ENCODE data around the gene PSME2. TPM values are rescaled to one million over a fixed set of nuclear protein-coding genes. Genes with fewer than 3 reads are reported as not detected.
A peak's percentile ranks its signal among the peaks of the same experiment; 100 is the strongest.

Gene PSME2
- total RNA-seq, 4 donors from 2014 or later: 39.3 to 75.2 (median 47.0) TPM

DNA sequence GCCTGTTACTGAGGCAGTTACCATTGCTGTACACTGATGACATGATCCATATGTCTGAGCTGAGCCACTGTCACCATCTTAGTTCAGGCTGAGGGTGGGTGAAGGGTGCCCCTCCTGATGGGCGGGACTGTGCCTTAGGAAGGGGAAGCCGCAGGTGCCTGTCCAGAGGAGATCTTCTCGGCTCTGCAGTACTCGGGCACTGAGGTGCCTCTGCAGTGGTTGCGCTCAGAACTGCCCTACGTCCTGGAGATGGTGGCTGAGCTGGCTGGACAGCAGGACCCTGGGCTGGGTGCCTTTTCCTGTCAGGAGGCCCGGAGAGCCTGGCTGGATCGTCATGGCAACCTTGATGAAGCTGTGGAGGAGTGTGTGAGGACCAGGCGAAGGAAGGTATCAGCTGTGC is 4.6 kb upstream of the PSME2 start:
- no peak for DNase-seq (ENCODE audit: low spot score in 2 of 2)
- H3K27ac ChIP-seq: no peak overlapping the region
- no peaks in the 10 kb centered on the region for H3K27me3 ChIP-seq
- peaks cover 62% of the 10 kb centered on the region for H3K36me3 ChIP-seq
- H3K9me3 ChIP-seq: no peaks in the 10 kb centered on the region
- H3K4me3 ChIP-seq: no peak overlapping the region
- TF ChIP-seq EP300 (IDR thresholded peaks at IDR 0.05) (no peak), POLR2A (IDR thresholded peaks at IDR 0.05) (no peak), POLR2AphosphoS5 (IDR thresholded peaks at IDR 0.05) (no peak)
- TF ChIP-seq, protein P1, sequence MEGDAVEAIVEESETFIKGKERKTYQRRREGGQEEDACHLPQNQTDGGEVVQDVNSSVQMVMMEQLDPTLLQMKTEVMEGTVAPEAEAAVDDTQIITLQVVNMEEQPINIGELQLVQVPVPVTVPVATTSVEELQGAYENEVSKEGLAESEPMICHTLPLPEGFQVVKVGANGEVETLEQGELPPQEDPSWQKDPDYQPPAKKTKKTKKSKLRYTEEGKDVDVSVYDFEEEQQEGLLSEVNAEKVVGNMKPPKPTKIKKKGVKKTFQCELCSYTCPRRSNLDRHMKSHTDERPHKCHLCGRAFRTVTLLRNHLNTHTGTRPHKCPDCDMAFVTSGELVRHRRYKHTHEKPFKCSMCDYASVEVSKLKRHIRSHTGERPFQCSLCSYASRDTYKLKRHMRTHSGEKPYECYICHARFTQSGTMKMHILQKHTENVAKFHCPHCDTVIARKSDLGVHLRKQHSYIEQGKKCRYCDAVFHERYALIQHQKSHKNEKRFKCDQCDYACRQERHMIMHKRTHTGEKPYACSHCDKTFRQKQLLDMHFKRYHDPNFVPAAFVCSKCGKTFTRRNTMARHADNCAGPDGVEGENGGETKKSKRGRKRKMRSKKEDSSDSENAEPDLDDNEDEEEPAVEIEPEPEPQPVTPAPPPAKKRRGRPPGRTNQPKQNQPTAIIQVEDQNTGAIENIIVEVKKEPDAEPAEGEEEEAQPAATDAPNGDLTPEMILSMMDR (IDR thresholded peaks at IDR 0.05): no peak
- 85% methylated on average over 7 of the region's 9 CpGs for WGBS
- peaks cover 21% of the 10 kb centered on the region for H3K4me1 ChIP-seq

DNA sequence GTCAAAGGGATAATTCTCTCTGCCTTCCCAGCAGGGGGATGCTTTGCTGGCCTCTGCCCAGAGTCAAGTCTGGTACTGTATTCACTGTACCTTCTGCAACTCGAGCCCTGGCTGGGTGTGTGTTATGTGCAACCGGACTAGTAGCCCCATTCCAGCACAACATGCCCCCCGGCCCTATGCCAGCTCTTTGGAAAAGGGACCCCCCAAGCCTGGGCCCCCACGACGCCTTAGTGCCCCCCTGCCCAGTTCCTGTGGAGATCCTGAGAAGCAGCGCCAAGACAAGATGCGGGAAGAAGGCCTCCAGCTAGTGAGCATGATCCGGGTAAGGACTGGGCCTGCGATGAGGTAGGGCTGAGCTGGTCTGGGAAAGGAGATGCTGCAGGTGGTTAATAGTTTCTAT is 4.2 kb upstream of the PSME2 start:
- DNase-seq (ENCODE audit: low spot score in 2 of 2): no peak
- Histone ChIP-seq H3K4me1 (peaks cover 26% of the 10 kb centered on the region), H3K9me3 (no peaks in the 10 kb centered on the region), H3K36me3 (peaks cover 58% of the 10 kb centered on the region), H3K27me3 (no peaks in the 10 kb centered on the region), H3K4me3 (no peak overlapping the region), H3K27ac (no peak overlapping the region)
- TF ChIP-seq POLR2A (IDR thresholded peaks at IDR 0.05): no peak
- TF ChIP-seq, protein P1 (IDR thresholded peaks at IDR 0.05): no peak
- TF ChIP-seq EP300 (IDR thresholded peaks at IDR 0.05): no peak
- TF ChIP-seq POLR2AphosphoS5 (IDR thresholded peaks at IDR 0.05): no peak
- WGBS: 76% methylated on average over 6 of the region's 9 CpGs

GRCh38 chr14:24150061-24150460 is 3.7 kb upstream of the PSME2 start:
- no peak for DNase-seq (ENCODE audit: low spot score in 2 of 2)
- peaks cover 52% of the 10 kb centered on the region for H3K36me3 ChIP-seq
- no peak overlapping the region for H3K27ac ChIP-seq
- H3K27me3 ChIP-seq: no peaks in the 10 kb centered on the region
- peaks cover 31% of the 10 kb centered on the region for H3K4me1 ChIP-seq
- 91% methylated on average over 5 of the region's 9 CpGs for WGBS
- no peaks in the 10 kb centered on the region for H3K9me3 ChIP-seq
- H3K4me3 ChIP-seq: no peak overlapping the region
- TF ChIP-seq EP300 (IDR thresholded peaks at IDR 0.05): no peak
- no peak for TF ChIP-seq POLR2A (IDR thresholded peaks at IDR 0.05)
- no peak for TF ChIP-seq POLR2AphosphoS5 (IDR thresholded peaks at IDR 0.05)
- TF ChIP-seq, protein P1 (IDR thresholded peaks at IDR 0.05): no peak

- H3K9me3 ChIP-seq: no peaks in the 10 kb centered on the region
- no peak overlapping the region for H3K27ac ChIP-seq
- TF ChIP-seq POLR2A (IDR thresholded peaks at IDR 0.05): no peak
- TF ChIP-seq POLR2AphosphoS5 (IDR thresholded peaks at IDR 0.05): no peak
- no peak for TF ChIP-seq EP300 (IDR thresholded peaks at IDR 0.05)
- TF ChIP-seq, protein P1 (IDR thresholded peaks at IDR 0.05): no peak
- peaks cover 32% of the 10 kb centered on the region for H3K4me1 ChIP-seq
- H3K4me3 ChIP-seq: no peak overlapping the region
- H3K36me3 ChIP-seq: peaks cover 46% of the 10 kb centered on the region
- 94% methylated on average over 3 of the region's 3 CpGs for WGBS
- H3K27me3 ChIP-seq: no peaks in the 10 kb centered on the region
- DNase-seq (ENCODE audit: low spot score in 2 of 2): no peak
Measured at GRCh38 chr14:24149302-24149969, 3.0 kb upstream of the PSME2 start.

DNA sequence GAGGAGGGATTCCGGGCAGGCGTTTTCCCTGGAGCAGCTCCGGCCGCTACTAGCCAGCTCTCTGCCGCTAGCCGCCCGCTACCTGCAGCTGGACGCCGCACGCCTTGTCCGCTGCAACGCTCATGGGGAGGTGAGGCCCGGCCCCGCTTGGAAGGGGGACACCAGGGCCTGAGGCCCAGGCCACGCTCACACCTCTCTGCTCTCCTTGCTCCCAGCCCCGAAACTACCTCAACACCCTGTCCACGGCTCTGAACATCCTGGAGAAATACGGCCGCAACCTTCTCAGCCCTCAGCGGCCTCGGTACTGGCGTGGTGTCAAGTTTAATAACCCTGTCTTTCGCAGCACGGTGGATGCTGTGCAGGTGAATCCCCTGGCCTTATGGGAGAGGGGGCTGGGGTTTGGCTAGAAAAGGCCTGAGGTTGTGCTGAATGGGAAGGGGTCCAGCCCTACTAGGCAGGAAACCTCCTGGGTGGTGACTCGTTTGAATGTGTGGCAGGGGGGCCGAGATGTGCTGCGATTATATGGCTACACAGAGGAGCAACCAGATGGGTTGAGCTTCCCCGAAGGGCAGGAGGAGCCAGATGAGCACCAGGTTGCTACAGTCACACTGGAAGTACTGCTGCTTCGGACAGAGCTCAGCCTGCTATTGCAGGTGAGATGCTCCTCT is 1.5 kb upstream of the PSME2 start:
- DNase-seq (ENCODE audit: low spot score in 2 of 2): no peak
- Histone ChIP-seq H3K36me3 (peaks cover 44% of the 10 kb centered on the region), H3K27ac (peak overlapping the region; percentile 84), H3K4me1 (peaks cover 32% of the 10 kb centered on the region), H3K4me3 (peak overlapping the region; percentile 96), H3K27me3 (no peaks in the 10 kb centered on the region), H3K9me3 (no peaks in the 10 kb centered on the region)
- no peak for TF ChIP-seq POLR2A (IDR thresholded peaks at IDR 0.05)
- TF ChIP-seq POLR2AphosphoS5 (IDR thresholded peaks at IDR 0.05): no peak
- TF ChIP-seq EP300 (IDR thresholded peaks at IDR 0.05): no peak
- TF ChIP-seq, protein P1 (IDR thresholded peaks at IDR 0.05): no peak
- WGBS: 11% methylated on average over 6 of the region's 29 CpGs

Measured in suprapubic skin (tissue), 4 donors.